ENCODE data around the gene CFAP100.

CFAP100 gene

DNA sequence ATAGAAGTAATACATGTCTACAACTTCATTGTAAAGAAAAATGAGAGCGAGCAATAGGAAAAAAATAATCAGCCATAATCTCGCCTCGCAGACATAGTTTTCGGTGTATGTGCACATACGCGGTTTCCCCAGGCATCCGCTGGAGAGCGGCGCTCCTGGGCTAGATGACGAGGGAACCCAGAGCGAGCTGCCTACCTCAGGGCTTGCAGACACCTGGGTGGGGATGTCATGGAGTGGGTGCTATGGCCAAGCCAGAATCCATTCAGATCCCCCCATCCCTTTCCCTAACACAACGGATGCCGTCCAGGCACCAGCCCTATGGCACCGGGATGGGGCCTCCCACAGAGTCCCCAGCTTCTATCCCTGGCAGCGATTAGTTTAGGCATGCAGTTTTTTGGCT is 4.5 kb upstream of the CFAP100 start:
- H3K4me1 ChIP-seq (ENCODE audit: control extremely low read depth in 1 of 4, control insufficient read depth in 4 of 4, insufficient read depth in 4 of 4, low read length in 3 of 4) = peaks cover 0 to 14% (median 9%) of the 10 kb centered on the region in 4 experiments
- no peaks in the 10 kb centered on the region for H3K9me3 ChIP-seq (ENCODE audit: control extremely low read depth in 1 of 5, control insufficient read depth in 4 of 5, insufficient read depth in 2 of 5, low read depth in 1 of 5, low read length in 4 of 5)
- WGBS (ENCODE audit: insufficient coverage) = 98% methylated on average over 11 of the region's 15 CpGs
- POLR2A ChIA-PET = interaction anchor here (0.8 kb wide), 1 partner anchor 182 kb away, joined by 3 read pairs; no protein-coding TSS in a partner anchor
- H3K4me3 ChIP-seq (ENCODE audit: control insufficient read depth in 1 of 7, extremely low read depth in 1 of 7, insufficient read depth in 4 of 7, low read depth in 2 of 7, low read length in 6 of 7) = no peak overlapping the region
- CTCF ChIA-PET = interaction anchor here (1.2 to 8.5 kb wide), 4 partner anchors 33 to 462 kb away, joined by 3 to 69 read pairs (median 6); partner anchors contain the start of gene KLF15
- DNase-seq = no peak
- no peak overlapping the region for H3K27ac ChIP-seq (ENCODE audit: insufficient read depth in 1 of 2, low read depth in 1 of 2, low read length in 2 of 2, poor library complexity in 1 of 2, severe bottlenecking in 2 of 2)
- H3K36me3 ChIP-seq (ENCODE audit: control insufficient read depth in 4 of 4, insufficient read depth in 4 of 4, low read length in 3 of 4) = no peaks in the 10 kb centered on the region
- H3K27me3 ChIP-seq (replicated peaks in 2 of 5; ENCODE audit: control insufficient read depth in 4 of 5, insufficient read depth in 5 of 5, low read length in 4 of 5) = peaks cover 0 to 58% (median 23%) of the 10 kb centered on the region in 5 experiments

DNA sequence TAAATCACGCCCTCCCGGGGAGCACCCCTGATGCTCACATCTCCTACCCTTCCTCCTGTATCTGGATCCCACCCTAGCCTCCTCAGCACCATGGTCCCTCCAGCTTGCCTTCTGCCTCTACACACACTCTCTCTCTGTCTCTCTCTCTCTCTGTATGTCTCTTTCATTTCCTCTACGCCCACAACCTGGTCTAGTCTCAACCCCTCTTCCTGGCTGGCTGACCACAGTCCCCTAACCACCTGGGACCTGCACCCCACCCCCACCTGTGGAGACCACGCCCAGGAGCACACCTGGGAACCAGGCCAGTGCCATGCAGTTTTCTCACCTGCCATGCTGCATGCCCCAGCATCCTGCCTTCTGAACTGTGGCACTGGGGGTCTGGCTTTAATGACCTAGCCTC is 4.0 kb upstream of the CFAP100 start:
- Histone ChIP-seq H3K27me3 (replicated peaks in 2 of 5; ENCODE audit: control insufficient read depth in 4 of 5, insufficient read depth in 5 of 5, low read length in 4 of 5) (peaks cover 0 to 63% (median 29%) of the 10 kb centered on the region in 5 experiments), H3K9me3 (ENCODE audit: control extremely low read depth in 1 of 5, control insufficient read depth in 4 of 5, insufficient read depth in 2 of 5, low read depth in 1 of 5, low read length in 4 of 5) (no peaks in the 10 kb centered on the region), H3K27ac (ENCODE audit: insufficient read depth in 1 of 2, low read depth in 1 of 2, low read length in 2 of 2, poor library complexity in 1 of 2, severe bottlenecking in 2 of 2) (no peak overlapping the region), H3K4me3 (ENCODE audit: control insufficient read depth in 1 of 7, extremely low read depth in 1 of 7, insufficient read depth in 4 of 7, low read depth in 2 of 7, low read length in 6 of 7) (no peak overlapping the region), H3K4me1 (ENCODE audit: control extremely low read depth in 1 of 4, control insufficient read depth in 4 of 4, insufficient read depth in 4 of 4, low read length in 3 of 4) (peaks cover 0 to 14% (median 9%) of the 10 kb centered on the region in 4 experiments), H3K36me3 (ENCODE audit: control insufficient read depth in 4 of 4, insufficient read depth in 4 of 4, low read length in 3 of 4) (no peaks in the 10 kb centered on the region)
- POLR2A ChIA-PET = interaction anchor here (0.8 kb wide), 1 partner anchor 183 kb away, joined by 3 read pairs; no protein-coding TSS in a partner anchor
- CTCF ChIA-PET = interaction anchor here (1.2 to 8.5 kb wide), 3 partner anchors 33 to 462 kb away, joined by 3 to 69 read pairs (median 3); partner anchors contain the start of gene KLF15
- WGBS (ENCODE audit: insufficient coverage) = 89% methylated on average over 4 of the region's 4 CpGs
- no peak for DNase-seq

DNA sequence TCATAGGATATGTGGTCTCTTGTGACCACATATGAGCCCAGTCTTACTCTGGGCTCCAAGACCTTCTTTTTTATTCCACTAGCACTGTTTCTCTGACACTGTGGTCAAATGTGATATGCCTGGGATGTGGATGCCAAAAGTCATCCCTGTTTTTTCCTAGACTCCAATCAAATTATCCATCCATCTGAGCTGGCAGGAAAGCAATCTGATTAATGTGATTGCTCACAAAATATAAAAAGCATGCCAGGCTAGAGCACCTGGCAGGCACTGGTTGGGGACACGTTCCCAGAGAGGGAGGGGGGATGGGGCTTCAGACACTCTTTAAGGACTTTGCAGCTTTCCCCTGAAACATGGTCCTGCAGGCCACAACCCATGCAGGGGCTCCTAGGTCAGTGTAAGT is 3.1 kb upstream of the CFAP100 start:
- Histone ChIP-seq H3K27ac (ENCODE audit: insufficient read depth in 1 of 2, low read depth in 1 of 2, low read length in 2 of 2, poor library complexity in 1 of 2, severe bottlenecking in 2 of 2) (no peak overlapping the region), H3K4me1 (ENCODE audit: control extremely low read depth in 1 of 4, control insufficient read depth in 4 of 4, insufficient read depth in 4 of 4, low read length in 3 of 4) (peaks cover 0 to 14% (median 9%) of the 10 kb centered on the region in 4 experiments), H3K27me3 (replicated peaks in 2 of 5; ENCODE audit: control insufficient read depth in 4 of 5, insufficient read depth in 5 of 5, low read length in 4 of 5) (peaks cover 0 to 72% (median 37%) of the 10 kb centered on the region in 5 experiments), H3K9me3 (ENCODE audit: control extremely low read depth in 1 of 5, control insufficient read depth in 4 of 5, insufficient read depth in 2 of 5, low read depth in 1 of 5, low read length in 4 of 5) (no peaks in the 10 kb centered on the region), H3K4me3 (ENCODE audit: control insufficient read depth in 1 of 7, extremely low read depth in 1 of 7, insufficient read depth in 4 of 7, low read depth in 2 of 7, low read length in 6 of 7) (no peak overlapping the region), H3K36me3 (ENCODE audit: control insufficient read depth in 4 of 4, insufficient read depth in 4 of 4, low read length in 3 of 4) (no peaks in the 10 kb centered on the region)
- CTCF ChIA-PET = interaction anchor here (1.3 to 8.5 kb wide), 3 partner anchors 244 to 463 kb away, joined by 3 to 69 read pairs (median 3); no protein-coding TSS in a partner anchor
- POLR2A ChIA-PET = no interaction called here
- WGBS (ENCODE audit: insufficient coverage) = 63% methylated on average over 1 of the region's 1 CpG
- no peak for DNase-seq

DNA sequence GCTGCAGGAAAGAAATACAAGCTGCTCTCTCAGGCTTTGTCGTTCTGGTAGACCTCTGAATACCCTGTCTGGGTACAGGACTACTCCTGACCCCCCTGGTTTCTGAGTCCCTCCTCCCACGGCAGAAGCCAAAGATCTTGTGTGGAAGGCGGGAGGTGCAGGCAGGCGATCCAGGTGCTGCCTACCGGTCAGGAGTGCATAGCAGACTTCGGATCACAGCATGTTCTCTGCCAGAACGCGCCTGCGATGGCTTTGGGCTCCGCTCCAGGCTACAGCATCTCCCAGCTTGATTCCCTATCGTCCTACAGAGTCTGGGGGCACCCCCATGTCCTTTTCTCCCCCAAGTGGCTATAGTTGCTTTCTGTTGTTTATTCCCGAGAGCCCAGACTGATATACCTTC is 2.5 kb upstream of the CFAP100 start:
- ChIA-PET CTCF (interaction anchor here (0.7 to 8.5 kb wide), 4 partner anchors 11 to 259 kb away, joined by 3 to 69 read pairs (median 3); no protein-coding TSS in a partner anchor), POLR2A (no interaction called here)
- Histone ChIP-seq H3K27me3 (replicated peaks in 2 of 5; ENCODE audit: control insufficient read depth in 4 of 5, insufficient read depth in 5 of 5, low read length in 4 of 5) (peaks cover 0 to 73% (median 37%) of the 10 kb centered on the region in 5 experiments), H3K36me3 (ENCODE audit: control insufficient read depth in 4 of 4, insufficient read depth in 4 of 4, low read length in 3 of 4) (no peaks in the 10 kb centered on the region), H3K27ac (ENCODE audit: insufficient read depth in 1 of 2, low read depth in 1 of 2, low read length in 2 of 2, poor library complexity in 1 of 2, severe bottlenecking in 2 of 2) (no peak overlapping the region), H3K9me3 (ENCODE audit: control extremely low read depth in 1 of 5, control insufficient read depth in 4 of 5, insufficient read depth in 2 of 5, low read depth in 1 of 5, low read length in 4 of 5) (no peaks in the 10 kb centered on the region), H3K4me3 (ENCODE audit: control insufficient read depth in 1 of 7, extremely low read depth in 1 of 7, insufficient read depth in 4 of 7, low read depth in 2 of 7, low read length in 6 of 7) (no peak overlapping the region), H3K4me1 (ENCODE audit: control extremely low read depth in 1 of 4, control insufficient read depth in 4 of 4, insufficient read depth in 4 of 4, low read length in 3 of 4) (peaks cover 0 to 14% (median 9%) of the 10 kb centered on the region in 4 experiments)
- WGBS (ENCODE audit: insufficient coverage) = 91% methylated on average over 11 of the region's 12 CpGs
- no peak for DNase-seq

DNA sequence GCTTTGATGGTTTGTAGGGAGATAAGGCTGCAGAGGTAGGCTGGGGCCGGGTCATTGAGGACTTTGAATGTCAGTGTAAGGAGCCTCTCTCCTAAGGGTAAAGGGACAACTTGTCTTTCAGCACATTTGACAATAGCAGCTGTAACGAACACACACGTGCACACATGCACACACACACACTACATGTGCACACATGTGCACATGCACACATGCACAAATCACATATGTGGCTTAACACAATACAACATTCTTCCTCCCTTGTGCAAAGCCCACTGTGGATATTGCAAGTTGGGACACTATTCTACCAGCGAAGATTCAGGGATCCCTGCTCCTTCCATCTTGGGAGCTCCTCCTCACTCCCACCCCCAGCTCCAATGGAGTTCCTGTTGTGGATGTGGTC is 1.1 kb upstream of the CFAP100 start:
- DNase-seq = no peak
- CTCF ChIA-PET = interaction anchor here (1.2 to 8.5 kb wide), 3 partner anchors 14 to 261 kb away, joined by 3 to 69 read pairs (median 5); no protein-coding TSS in a partner anchor
- Histone ChIP-seq H3K27me3 (replicated peaks in 2 of 5; ENCODE audit: control insufficient read depth in 4 of 5, insufficient read depth in 5 of 5, low read length in 4 of 5) (peaks cover 0 to 73% (median 37%) of the 10 kb centered on the region in 5 experiments), H3K4me1 (ENCODE audit: control extremely low read depth in 1 of 4, control insufficient read depth in 4 of 4, insufficient read depth in 4 of 4, low read length in 3 of 4) (peaks cover 0 to 14% (median 9%) of the 10 kb centered on the region in 4 experiments), H3K9me3 (ENCODE audit: control extremely low read depth in 1 of 5, control insufficient read depth in 4 of 5, insufficient read depth in 2 of 5, low read depth in 1 of 5, low read length in 4 of 5) (peaks cover 0 to 3% (median 0%) of the 10 kb centered on the region in 5 experiments), H3K36me3 (ENCODE audit: control insufficient read depth in 4 of 4, insufficient read depth in 4 of 4, low read length in 3 of 4) (no peaks in the 10 kb centered on the region), H3K27ac (ENCODE audit: insufficient read depth in 1 of 2, low read depth in 1 of 2, low read length in 2 of 2, poor library complexity in 1 of 2, severe bottlenecking in 2 of 2) (no peak overlapping the region), H3K4me3 (ENCODE audit: control insufficient read depth in 1 of 7, extremely low read depth in 1 of 7, insufficient read depth in 4 of 7, low read depth in 2 of 7, low read length in 6 of 7) (no peak overlapping the region)
- POLR2A ChIA-PET = no interaction called here
- WGBS (ENCODE audit: insufficient coverage) = 100% methylated on average over 3 of the region's 4 CpGs

DNA sequence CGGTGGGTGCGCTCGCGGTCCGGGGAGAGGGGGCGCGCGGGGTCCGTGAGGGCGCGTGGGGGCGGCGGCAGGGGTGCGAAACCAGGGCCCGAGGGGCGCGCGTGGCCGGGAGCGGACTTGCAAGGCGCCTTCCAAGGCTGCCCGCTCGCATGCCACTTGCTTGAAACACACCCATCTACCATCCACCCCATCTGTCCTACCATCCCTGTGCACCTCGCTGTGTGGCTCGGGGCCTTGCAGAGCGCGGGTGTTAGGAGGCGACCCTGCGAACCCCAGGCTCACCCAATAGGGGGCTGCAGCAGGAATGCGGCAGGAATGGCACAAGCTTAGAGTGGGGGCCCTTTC is 240 bp downstream of the CFAP100 start:
- H3K27me3 ChIP-seq (replicated peaks in 2 of 5; ENCODE audit: control insufficient read depth in 4 of 5, insufficient read depth in 5 of 5, low read length in 4 of 5) = peaks cover 0 to 67% (median 37%) of the 10 kb centered on the region in 5 experiments
- no peak overlapping the region for H3K27ac ChIP-seq (ENCODE audit: insufficient read depth in 1 of 2, low read depth in 1 of 2, low read length in 2 of 2, poor library complexity in 1 of 2, severe bottlenecking in 2 of 2)
- 13% methylated on average over 27 of the region's 30 CpGs for WGBS (ENCODE audit: insufficient coverage)
- no peaks in the 10 kb centered on the region for H3K36me3 ChIP-seq (ENCODE audit: control insufficient read depth in 4 of 4, insufficient read depth in 4 of 4, low read length in 3 of 4)
- ChIA-PET CTCF (interaction anchor here (8.5 kb wide), 1 partner anchor 262 kb away, joined by 69 read pairs; no protein-coding TSS in a partner anchor), POLR2A (no interaction called here)
- no peak for DNase-seq
- peaks cover 0 to 6% (median 4%) of the 10 kb centered on the region in 4 experiments for H3K4me1 ChIP-seq (ENCODE audit: control extremely low read depth in 1 of 4, control insufficient read depth in 4 of 4, insufficient read depth in 4 of 4, low read length in 3 of 4)
- no peak overlapping the region for H3K4me3 ChIP-seq (ENCODE audit: control insufficient read depth in 1 of 7, extremely low read depth in 1 of 7, insufficient read depth in 4 of 7, low read depth in 2 of 7, low read length in 6 of 7)
- peaks cover 0 to 13% (median 6%) of the 10 kb centered on the region in 5 experiments for H3K9me3 ChIP-seq (ENCODE audit: control extremely low read depth in 1 of 5, control insufficient read depth in 4 of 5, insufficient read depth in 2 of 5, low read depth in 1 of 5, low read length in 4 of 5)

DNA sequence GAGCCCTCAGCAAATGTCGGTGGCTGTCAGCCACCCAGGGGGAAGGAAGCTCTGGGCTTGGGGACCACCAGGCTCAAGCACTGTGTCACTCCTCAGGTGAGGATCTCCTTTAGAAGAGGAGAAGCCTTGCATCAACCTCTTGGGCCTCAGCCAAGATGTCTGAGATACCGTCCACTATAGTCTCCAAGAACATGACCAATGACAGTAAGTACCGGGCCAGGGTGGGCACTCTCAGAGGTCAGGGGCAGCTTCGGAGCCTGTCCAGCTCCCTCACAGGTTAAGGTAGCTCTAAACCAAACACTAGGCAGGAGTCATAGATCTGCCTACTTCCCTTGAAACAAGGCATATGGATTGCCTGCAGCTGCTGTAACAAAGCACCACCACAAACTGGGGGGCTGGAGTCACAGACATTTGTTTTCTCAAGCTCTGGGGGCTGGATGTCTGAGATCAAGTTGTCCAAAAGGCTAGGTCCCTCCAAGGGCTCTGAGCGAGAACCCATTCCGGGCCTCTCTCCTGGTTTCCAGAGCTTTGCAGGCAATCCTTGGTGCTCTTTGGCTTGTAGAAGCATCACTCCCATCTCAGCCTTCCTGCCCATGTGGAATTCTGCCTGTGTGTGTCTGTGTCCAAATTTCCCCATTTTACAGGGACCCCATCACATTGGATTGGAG is 1.3 kb downstream of the CFAP100 start:
- Histone ChIP-seq H3K9me3 (ENCODE audit: control extremely low read depth in 1 of 5, control insufficient read depth in 4 of 5, insufficient read depth in 2 of 5, low read depth in 1 of 5, low read length in 4 of 5) (peaks cover 0 to 13% (median 7%) of the 10 kb centered on the region in 5 experiments), H3K27ac (ENCODE audit: insufficient read depth in 1 of 2, low read depth in 1 of 2, low read length in 2 of 2, poor library complexity in 1 of 2, severe bottlenecking in 2 of 2) (no peak overlapping the region), H3K27me3 (replicated peaks in 2 of 5; ENCODE audit: control insufficient read depth in 4 of 5, insufficient read depth in 5 of 5, low read length in 4 of 5) (peaks cover 0 to 57% (median 36%) of the 10 kb centered on the region in 5 experiments), H3K4me1 (ENCODE audit: control extremely low read depth in 1 of 4, control insufficient read depth in 4 of 4, insufficient read depth in 4 of 4, low read length in 3 of 4) (peaks cover 0 to 6% (median 4%) of the 10 kb centered on the region in 4 experiments), H3K4me3 (ENCODE audit: control insufficient read depth in 1 of 7, extremely low read depth in 1 of 7, insufficient read depth in 4 of 7, low read depth in 2 of 7, low read length in 6 of 7) (no peak overlapping the region), H3K36me3 (ENCODE audit: control insufficient read depth in 4 of 4, insufficient read depth in 4 of 4, low read length in 3 of 4) (no peaks in the 10 kb centered on the region)
- no peak for DNase-seq
- 99% methylated on average over 6 of the region's 6 CpGs for WGBS (ENCODE audit: insufficient coverage)
- CTCF ChIA-PET = interaction anchor here (0.9 to 1.4 kb wide), 2 partner anchors 11 to 262 kb away, joined by 3 to 5 read pairs; no protein-coding TSS in a partner anchor
- POLR2A ChIA-PET = no interaction called here

Measured in common myeloid progenitor, CD34-positive (primary cell).